ENCODE measurements around the gene ANKS6. TPM values are rescaled to one million over a fixed set of nuclear protein-coding genes. Genes with fewer than 3 reads are reported as not detected.

The ANKS6 gene
- total RNA-seq, 1 donor from 2014 or later, result 17.2 TPM

- Mint-ChIP-seq H3K27me3 (ENCODE audit: unreplicated experiment) (peaks cover 19% of the 10 kb centered on the region), H3K4me3 (ENCODE audit: unreplicated experiment) (no peak overlapping the region), H3K9me3 (ENCODE audit: unreplicated experiment) (no peaks in the 10 kb centered on the region), H3K4me1 (ENCODE audit: unreplicated experiment) (peaks cover 9% of the 10 kb centered on the region), H3K36me3 (ENCODE audit: low read depth, unreplicated experiment) (no peaks in the 10 kb centered on the region), H3K27ac (ENCODE audit: unreplicated experiment) (no peak overlapping the region)
- no peak for DNase-seq (ENCODE audit: low spot score)
- no peak for TF ChIP-seq CTCF (IDR thresholded peaks at IDR 0.05; ENCODE audit: unreplicated experiment)
Observed at GRCh38 chr9:98806394-98807035, 10.2 kb upstream of the ANKS6 start.

GRCh38 chr9:98805506-98806272 lies 9.3 kb upstream of the ANKS6 start:
- Mint-ChIP-seq H3K36me3 (ENCODE audit: low read depth, unreplicated experiment) (no peaks in the 10 kb centered on the region), H3K9me3 (ENCODE audit: unreplicated experiment) (no peaks in the 10 kb centered on the region), H3K27ac (ENCODE audit: unreplicated experiment) (no peak overlapping the region), H3K4me3 (ENCODE audit: unreplicated experiment) (no peak overlapping the region), H3K27me3 (ENCODE audit: unreplicated experiment) (peaks cover 19% of the 10 kb centered on the region), H3K4me1 (ENCODE audit: unreplicated experiment) (peaks cover 9% of the 10 kb centered on the region)
- TF ChIP-seq CTCF (IDR thresholded peaks at IDR 0.05; ENCODE audit: unreplicated experiment), result no peak
- no peak for DNase-seq (ENCODE audit: low spot score)

- Mint-ChIP-seq H3K4me1 (ENCODE audit: unreplicated experiment) (peaks cover 3% of the 10 kb centered on the region), H3K4me3 (ENCODE audit: unreplicated experiment) (no peak overlapping the region), H3K36me3 (ENCODE audit: low read depth, unreplicated experiment) (no peaks in the 10 kb centered on the region), H3K27me3 (ENCODE audit: unreplicated experiment) (peaks cover 15% of the 10 kb centered on the region), H3K9me3 (ENCODE audit: unreplicated experiment) (no peaks in the 10 kb centered on the region), H3K27ac (ENCODE audit: unreplicated experiment) (no peak overlapping the region)
- DNase-seq (ENCODE audit: low spot score), result no peak
- TF ChIP-seq CTCF (IDR thresholded peaks at IDR 0.05; ENCODE audit: unreplicated experiment), result no peak
Observed at GRCh38 chr9:98804083-98804482, 7.7 kb upstream of the ANKS6 start.

GRCh38 chr9:98801969-98802371 lies 5.6 kb upstream of the ANKS6 start:
- Mint-ChIP-seq H3K27me3 (ENCODE audit: unreplicated experiment) (peaks cover 8% of the 10 kb centered on the region), H3K36me3 (ENCODE audit: low read depth, unreplicated experiment) (peaks cover 4% of the 10 kb centered on the region), H3K4me3 (ENCODE audit: unreplicated experiment) (no peak overlapping the region), H3K4me1 (ENCODE audit: unreplicated experiment) (no peaks in the 10 kb centered on the region), H3K27ac (ENCODE audit: unreplicated experiment) (no peak overlapping the region), H3K9me3 (ENCODE audit: unreplicated experiment) (no peaks in the 10 kb centered on the region)
- TF ChIP-seq CTCF (IDR thresholded peaks at IDR 0.05; ENCODE audit: unreplicated experiment), result no peak
- no peak for DNase-seq (ENCODE audit: low spot score)

GRCh38 chr9:98801561-98801960 lies 5.2 kb upstream of the ANKS6 start:
- no peak for DNase-seq (ENCODE audit: low spot score)
- Mint-ChIP-seq H3K9me3 (ENCODE audit: unreplicated experiment) (no peaks in the 10 kb centered on the region), H3K36me3 (ENCODE audit: low read depth, unreplicated experiment) (peaks cover 4% of the 10 kb centered on the region), H3K27ac (ENCODE audit: unreplicated experiment) (no peak overlapping the region), H3K4me3 (ENCODE audit: unreplicated experiment) (no peak overlapping the region), H3K27me3 (ENCODE audit: unreplicated experiment) (peaks cover 6% of the 10 kb centered on the region), H3K4me1 (ENCODE audit: unreplicated experiment) (no peaks in the 10 kb centered on the region)
- no peak for TF ChIP-seq CTCF (IDR thresholded peaks at IDR 0.05; ENCODE audit: unreplicated experiment)
